Testis (tissue), 2 donors: ENCODE data around the gene PPP1R14C.

Source experiments
- POLR2A ChIP-seq: fragments of 450-650 bp; IDR thresholded peaks from one replicate; pipeline ENCODE4 v1.6.1; 2017; ENCODE audit warnings: antibody characterized with exemption, mild to moderate bottlenecking, moderate library complexity
- TF ChIP-seq, protein P1 (sequence below), 3 experiments: fragments of 450-650 bp in 2 of 3; fragments of 200-600 bp in 1 of 3; sonication (generic) in 1 of 3; IDR thresholded peaks; one replicate each; pipeline ENCODE4 v1.5.1; 2016 to 2019; ENCODE audit warnings: antibody characterized with exemption in 3 of 3, mild to moderate bottlenecking in 2 of 3, moderate library complexity in 1 of 3

DNA sequence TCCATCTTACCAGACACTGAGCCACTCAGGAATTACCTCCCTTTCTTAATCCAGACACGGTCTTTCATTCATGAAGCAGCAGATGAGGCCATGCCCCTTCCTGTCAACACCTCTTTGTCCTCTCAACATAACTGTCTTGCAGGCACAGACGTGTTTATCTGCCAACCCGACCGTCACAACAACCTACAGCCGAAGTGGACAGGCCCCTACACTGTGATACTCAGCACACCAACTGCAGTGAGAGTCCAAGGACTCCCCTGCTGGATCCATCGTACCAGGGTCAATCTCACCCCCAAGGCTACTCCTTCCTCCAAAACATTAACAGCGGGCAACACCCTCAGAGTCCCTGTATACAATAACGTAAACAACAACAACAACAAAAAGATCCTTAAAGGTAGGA, 43.3 kb upstream of the PPP1R14C start:
- TF ChIP-seq, protein P1, sequence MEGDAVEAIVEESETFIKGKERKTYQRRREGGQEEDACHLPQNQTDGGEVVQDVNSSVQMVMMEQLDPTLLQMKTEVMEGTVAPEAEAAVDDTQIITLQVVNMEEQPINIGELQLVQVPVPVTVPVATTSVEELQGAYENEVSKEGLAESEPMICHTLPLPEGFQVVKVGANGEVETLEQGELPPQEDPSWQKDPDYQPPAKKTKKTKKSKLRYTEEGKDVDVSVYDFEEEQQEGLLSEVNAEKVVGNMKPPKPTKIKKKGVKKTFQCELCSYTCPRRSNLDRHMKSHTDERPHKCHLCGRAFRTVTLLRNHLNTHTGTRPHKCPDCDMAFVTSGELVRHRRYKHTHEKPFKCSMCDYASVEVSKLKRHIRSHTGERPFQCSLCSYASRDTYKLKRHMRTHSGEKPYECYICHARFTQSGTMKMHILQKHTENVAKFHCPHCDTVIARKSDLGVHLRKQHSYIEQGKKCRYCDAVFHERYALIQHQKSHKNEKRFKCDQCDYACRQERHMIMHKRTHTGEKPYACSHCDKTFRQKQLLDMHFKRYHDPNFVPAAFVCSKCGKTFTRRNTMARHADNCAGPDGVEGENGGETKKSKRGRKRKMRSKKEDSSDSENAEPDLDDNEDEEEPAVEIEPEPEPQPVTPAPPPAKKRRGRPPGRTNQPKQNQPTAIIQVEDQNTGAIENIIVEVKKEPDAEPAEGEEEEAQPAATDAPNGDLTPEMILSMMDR (IDR thresholded peaks at IDR 0.05), result no peak
- TF ChIP-seq POLR2A, result no peak
